ENCODE results near the gene KLHDC4.
A peak's percentile ranks its signal among the peaks of the same experiment; 100 is the strongest.

KLHDC4 gene

GRCh38 chr16:87766485-87766797 is 655 bp upstream of the KLHDC4 start:
- peaks cover 37% of the 10 kb centered on the region for H3K79me2 ChIP-seq (ENCODE audit: insufficient read depth, low read depth)
- TF ChIP-seq CTCF (conservative IDR thresholded peaks at IDR 0.05; ENCODE audit: low read depth, low read length) = no peak
- peak overlapping the region; percentile 80 for H3K9ac ChIP-seq
- H3K27ac ChIP-seq = peak overlapping the region; percentile 66
- H3K36me3 ChIP-seq (ENCODE audit: insufficient read depth) = peaks cover 2% of the 10 kb centered on the region; the same call in 1 of the 2 replicates
- H2AFZ ChIP-seq (ENCODE audit: low read depth) = peak overlapping the region; percentile 90
- no peak overlapping the region for H3K4me3 ChIP-seq (IDR thresholded peaks at IDR 0.05; ENCODE audit: insufficient read depth, low read depth, low read length)
- peaks cover 46% of the 10 kb centered on the region for H3K4me1 ChIP-seq (ENCODE audit: low read depth, poor library complexity, severe bottlenecking)
- H3K27me3 ChIP-seq (ENCODE audit: insufficient read depth, low read depth) = no peaks in the 10 kb centered on the region
- no peaks in the 10 kb centered on the region for H4K20me1 ChIP-seq (ENCODE audit: insufficient read depth)
- H3K4me2 ChIP-seq = peak overlapping the region; percentile 95

DNA sequence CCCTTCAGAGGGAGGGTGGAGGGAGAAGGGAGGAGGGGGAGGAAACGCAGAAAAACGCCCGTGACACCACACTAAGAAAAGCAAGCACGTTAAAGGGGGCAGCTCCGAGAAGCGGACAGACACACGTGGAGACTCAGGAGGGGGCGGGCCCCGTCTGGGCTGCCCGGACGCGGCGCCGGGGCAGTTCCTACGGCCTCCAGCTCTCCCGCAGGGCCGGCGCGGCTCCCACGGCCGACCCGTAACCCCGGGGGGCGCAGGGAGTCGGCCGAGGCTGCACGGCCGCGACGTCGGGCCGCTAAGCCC is 362 bp downstream of the KLHDC4 start:
- no peak for TF ChIP-seq CTCF (conservative IDR thresholded peaks at IDR 0.05; ENCODE audit: low read depth, low read length)
- H3K9ac ChIP-seq = peak overlapping the region; percentile 80
- H3K79me2 ChIP-seq (ENCODE audit: insufficient read depth, low read depth) = peaks cover 45% of the 10 kb centered on the region
- H3K4me3 ChIP-seq (IDR thresholded peaks at IDR 0.05; ENCODE audit: insufficient read depth, low read depth, low read length) = no peak overlapping the region
- H4K20me1 ChIP-seq (ENCODE audit: insufficient read depth) = no peaks in the 10 kb centered on the region
- peak overlapping the region; percentile 95 for H3K4me2 ChIP-seq
- H3K4me1 ChIP-seq (ENCODE audit: low read depth, poor library complexity, severe bottlenecking) = peaks cover 46% of the 10 kb centered on the region
- H3K27me3 ChIP-seq (ENCODE audit: insufficient read depth, low read depth) = no peaks in the 10 kb centered on the region
- peak overlapping the region; percentile 90; the same call in 1 of the 2 replicates for H2AFZ ChIP-seq (ENCODE audit: low read depth)
- peaks cover 5% of the 10 kb centered on the region; the same call in 1 of the 2 replicates for H3K36me3 ChIP-seq (ENCODE audit: insufficient read depth)
- H3K27ac ChIP-seq = peak overlapping the region; percentile 66

GRCh38 chr16:87764600-87765472 is 950 bp downstream of the KLHDC4 start:
- Histone ChIP-seq H3K79me2 (ENCODE audit: insufficient read depth, low read depth) (peaks cover 47% of the 10 kb centered on the region), H3K4me3 (IDR thresholded peaks at IDR 0.05; ENCODE audit: insufficient read depth, low read depth, low read length) (no peak overlapping the region), H3K4me1 (ENCODE audit: low read depth, poor library complexity, severe bottlenecking) (peaks cover 46% of the 10 kb centered on the region), H3K36me3 (ENCODE audit: insufficient read depth) (peaks cover 5% of the 10 kb centered on the region; the same call in 1 of the 2 replicates), H3K4me2 (peak overlapping the region; percentile 95), H3K9ac (peak overlapping the region; percentile 80), H2AFZ (ENCODE audit: low read depth) (peak overlapping the region; percentile 90; the same call in 1 of the 2 replicates), H3K27me3 (ENCODE audit: insufficient read depth, low read depth) (no peaks in the 10 kb centered on the region), H4K20me1 (ENCODE audit: insufficient read depth) (no peaks in the 10 kb centered on the region), H3K27ac (peak overlapping the region; percentile 66; the same call in 1 of the 2 replicates)
- TF ChIP-seq CTCF (conservative IDR thresholded peaks at IDR 0.05; ENCODE audit: low read depth, low read length) = no peak

- Histone ChIP-seq H3K4me1 (ENCODE audit: low read depth, poor library complexity, severe bottlenecking) (peaks cover 38% of the 10 kb centered on the region), H3K4me3 (IDR thresholded peaks at IDR 0.05; ENCODE audit: insufficient read depth, low read depth, low read length) (no peak overlapping the region), H3K27ac (no peak overlapping the region), H3K36me3 (ENCODE audit: insufficient read depth) (peaks cover 10% of the 10 kb centered on the region; the same call in 1 of the 2 replicates), H3K79me2 (ENCODE audit: insufficient read depth, low read depth) (peaks cover 61% of the 10 kb centered on the region), H4K20me1 (ENCODE audit: insufficient read depth) (no peaks in the 10 kb centered on the region), H3K27me3 (ENCODE audit: insufficient read depth, low read depth) (no peaks in the 10 kb centered on the region), H3K4me2 (no peak overlapping the region), H3K9ac (no peak overlapping the region), H2AFZ (ENCODE audit: low read depth) (no peak overlapping the region)
- no peak for TF ChIP-seq CTCF (conservative IDR thresholded peaks at IDR 0.05; ENCODE audit: low read depth, low read length)
Observed at GRCh38 chr16:87762620-87763019, 3.2 kb downstream of the KLHDC4 start.

Measured in KMS-11 (cell line).